Activated CD4-positive, alpha-beta T cell treated with anti-CD3 and anti-CD28 coated beads, Interleukin-2, amount 50 U/mL, for 24 hours (primary cell): ENCODE results near the gene USP20.
A peak's percentile ranks its signal among the peaks of the same experiment; 100 is the strongest.

Experiments
- DNase-seq, 2 donors: peaks; one replicate each; pipeline ENCODE4 v3.0.0-alpha.2; 2020; ENCODE audit warnings: low read depth in 1 of 2, low spot score in 1 of 2

The USP20 gene

DNA sequence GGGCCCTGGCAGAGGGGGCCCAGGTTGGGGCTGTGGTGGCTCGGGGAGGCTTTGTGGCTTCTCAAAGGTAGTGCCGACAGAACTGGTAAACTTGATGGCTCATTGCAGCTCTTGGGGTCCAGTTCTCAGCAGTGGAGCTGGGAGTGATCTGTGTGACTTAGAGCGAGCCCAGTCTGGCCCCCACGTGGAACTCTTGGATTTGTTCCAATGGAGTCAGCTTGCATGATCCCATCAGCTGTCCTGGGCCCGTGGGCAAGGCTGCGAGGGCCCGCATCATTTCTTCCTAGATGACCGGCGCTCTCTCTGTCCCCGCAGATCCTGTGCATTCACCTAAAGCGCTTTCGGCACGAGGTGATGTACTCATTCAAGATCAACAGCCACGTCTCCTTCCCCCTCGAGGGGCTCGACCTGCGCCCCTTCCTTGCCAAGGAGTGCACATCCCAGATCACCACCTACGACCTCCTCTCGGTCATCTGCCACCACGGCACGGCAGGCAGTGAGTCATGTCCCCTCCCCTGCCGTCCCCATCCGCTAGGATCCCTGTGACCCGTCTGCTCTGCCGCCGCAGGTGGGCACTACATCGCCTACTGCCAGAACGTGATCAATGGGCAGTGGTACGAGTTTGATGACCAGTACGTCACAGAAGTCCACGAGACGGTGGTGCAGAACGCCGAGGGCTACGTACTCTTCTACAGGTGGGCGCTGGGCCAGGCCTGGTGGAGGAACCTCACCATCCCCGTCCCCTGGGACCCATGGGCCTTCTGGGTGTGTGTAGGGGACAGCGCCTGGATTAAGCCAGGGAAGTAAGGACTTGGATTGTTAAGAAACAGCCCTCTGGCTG is 39.2 kb downstream of the USP20 start:
- DNase-seq, result no peak

GRCh38 chr9:129875181-129875611 is 39.9 kb downstream of the USP20 start:
- DNase-seq, result no peak

DNA sequence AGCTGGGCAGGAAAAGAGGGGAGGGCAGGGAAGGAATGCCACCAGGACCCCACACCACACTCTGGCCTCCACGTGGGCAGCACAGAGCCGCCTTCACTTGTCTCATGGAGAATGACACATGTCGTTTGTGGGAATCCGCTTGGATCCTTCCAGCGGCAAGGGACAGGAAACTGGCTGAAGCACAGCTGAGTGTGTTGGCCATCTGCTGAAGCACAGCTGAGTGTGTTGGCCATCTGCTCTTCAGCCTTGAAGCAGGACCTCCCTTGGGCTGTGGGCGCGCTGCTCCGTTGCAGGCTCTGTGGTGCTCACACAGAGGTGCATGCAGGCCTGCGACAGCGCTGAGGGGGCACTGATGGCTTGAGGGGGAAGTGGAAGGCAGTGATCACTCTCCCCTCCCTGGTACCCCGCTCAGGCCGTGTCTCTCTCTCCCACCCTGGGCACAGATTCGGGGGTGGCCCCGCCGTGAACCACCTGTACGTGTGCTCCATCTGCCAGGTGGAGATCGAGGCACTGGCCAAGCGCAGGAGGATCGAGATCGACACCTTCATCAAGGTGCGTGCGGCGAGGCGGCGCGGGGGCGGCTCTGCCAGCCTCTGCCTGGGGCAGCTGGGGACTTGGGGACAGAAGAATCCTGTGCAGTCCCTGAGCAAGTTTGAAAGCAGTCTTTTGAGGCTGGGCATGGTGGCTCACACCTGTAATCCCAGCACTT is 40.6 kb downstream of the USP20 start:
- DNase-seq, result no peak

DNA sequence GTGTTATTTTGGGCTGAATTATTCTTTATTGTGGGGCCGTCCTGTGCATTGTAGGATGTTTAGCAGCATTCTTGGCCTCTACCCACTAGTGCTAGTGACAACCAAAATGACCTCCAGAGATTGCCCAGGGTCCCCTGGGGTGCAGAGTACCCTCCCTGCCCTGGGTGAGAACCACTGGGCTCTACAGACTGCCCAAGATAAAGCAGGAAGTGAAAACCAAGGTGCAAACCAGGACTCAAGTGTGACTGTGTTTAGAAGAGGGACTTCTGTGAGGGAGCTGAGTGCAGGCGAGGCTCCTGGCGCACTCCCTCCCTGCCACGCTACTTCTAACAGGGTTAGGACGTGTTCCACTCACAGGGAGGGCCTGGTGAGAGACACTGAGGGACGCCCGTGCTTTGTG is 41.6 kb downstream of the USP20 start:
- DNase-seq, result no peak

DNA sequence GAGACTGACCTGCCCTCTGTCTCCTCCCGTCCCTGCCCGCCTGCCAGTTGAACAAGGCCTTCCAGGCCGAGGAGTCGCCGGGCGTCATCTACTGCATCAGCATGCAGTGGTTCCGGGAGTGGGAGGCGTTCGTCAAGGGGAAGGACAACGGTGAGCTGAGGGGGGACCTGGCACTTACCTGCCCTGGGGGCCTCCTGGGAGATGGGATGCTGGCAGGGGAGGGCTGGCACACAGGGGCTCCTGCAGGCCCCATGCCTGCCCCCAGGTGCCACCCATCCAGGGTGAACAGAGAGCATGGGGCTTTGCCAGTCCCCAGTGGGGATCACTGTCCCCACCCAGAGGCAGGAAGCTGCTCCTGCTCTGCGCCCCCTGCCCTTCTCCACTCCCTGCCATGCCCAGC is 43.0 kb downstream of the USP20 start:
- no peak for DNase-seq

DNA sequence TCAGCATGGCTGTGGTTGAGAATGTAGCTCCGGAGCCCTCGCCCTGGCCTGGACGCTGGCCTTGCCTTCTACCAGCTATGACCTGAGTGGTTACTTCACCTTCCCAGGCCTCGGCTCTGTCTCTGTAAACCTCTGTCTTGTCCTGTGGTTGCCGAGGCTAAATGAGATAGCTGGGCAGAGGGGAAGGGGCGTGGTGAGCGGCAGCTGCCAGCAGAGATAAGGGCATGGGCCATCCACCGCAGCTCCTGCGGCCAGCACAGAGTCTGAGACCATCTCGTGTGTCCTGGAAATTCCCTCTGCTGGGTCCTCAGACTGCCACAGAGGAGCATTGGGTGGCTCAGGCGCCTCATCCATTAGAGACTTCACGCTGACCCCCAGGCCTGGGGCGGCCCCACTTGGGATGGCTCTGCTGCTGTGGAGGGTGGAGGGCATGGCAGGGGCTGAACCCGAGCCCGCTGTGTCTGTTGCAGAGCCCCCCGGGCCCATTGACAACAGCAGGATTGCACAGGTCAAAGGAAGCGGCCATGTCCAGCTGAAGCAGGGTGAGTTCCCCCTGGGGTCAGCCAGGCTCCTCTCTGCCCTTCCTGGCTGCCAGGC is 43.9 kb downstream of the USP20 start:
- DNase-seq, result no peak

DNA sequence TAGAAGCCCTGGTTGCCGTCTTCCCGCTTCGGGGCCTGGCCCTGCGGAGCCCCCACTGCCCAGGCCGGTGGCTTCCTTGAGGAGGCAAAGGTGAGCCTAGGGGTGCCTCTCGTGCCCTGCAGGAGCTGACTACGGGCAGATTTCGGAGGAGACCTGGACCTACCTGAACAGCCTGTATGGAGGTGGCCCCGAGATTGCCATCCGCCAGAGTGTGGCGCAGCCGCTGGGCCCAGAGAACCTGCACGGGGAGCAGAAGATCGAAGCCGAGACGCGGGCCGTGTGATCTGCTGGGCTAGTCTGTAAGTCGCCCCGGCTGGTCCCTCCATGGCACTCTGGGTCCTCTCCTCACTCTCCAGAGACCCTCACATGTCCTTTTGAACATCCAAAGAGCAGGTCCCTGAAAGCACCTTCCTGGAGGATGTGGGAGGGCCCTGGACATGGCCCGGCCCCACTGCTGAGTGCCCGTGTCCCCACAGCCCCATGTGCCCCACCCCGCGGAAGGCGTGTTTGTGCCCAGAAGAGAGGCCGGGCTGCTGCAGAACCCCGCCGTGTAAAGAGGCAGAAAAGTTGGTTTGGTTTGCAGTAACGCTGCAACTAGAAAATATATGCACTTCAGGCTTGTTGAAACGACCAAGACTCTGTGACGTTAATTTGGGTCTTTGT is 44.9 kb downstream of the USP20 start:
- no peak for DNase-seq

- DNase-seq, result no peak
These were observed 45.6 kb downstream of the USP20 start for GRCh38 chr9:129880654-129881546.

DNA sequence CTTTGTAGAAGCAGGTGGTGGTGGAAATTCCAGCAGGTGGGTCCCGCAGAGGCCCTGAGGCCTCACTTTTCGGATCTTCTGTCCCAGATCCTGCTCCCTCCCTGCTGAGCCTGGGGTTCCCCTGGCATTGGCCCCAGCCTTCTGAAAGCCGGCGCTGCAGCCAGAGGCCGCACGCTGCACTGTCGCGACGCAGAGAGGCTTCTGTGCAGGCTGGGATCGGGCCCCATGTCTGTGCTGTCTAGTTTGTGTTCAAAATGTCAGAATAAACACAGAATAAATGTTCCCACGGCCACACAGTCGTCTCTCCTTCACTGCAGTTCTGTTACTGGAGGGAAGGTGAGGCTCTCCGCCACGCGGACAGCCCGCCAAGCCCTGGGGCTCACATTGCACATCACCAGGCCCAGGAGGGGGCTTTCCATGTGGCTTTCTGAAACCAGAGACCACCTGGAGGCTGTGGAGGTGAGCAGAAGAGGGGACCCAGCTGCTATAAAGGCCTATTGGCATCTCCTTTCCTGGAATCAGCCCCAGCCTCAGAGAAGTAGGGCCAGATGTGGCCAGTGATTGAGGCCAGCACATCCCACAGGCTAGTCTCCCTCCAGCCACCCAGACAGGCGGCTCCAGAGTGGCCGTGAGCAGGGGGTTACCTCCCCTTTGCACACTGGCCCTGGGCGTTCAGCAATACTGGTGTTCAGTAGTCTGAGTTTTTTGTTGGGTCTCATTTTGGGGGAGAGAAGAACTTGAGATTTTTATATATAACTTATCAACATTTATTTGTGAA is 46.5 kb downstream of the USP20 start:
- no peak for DNase-seq

DNA sequence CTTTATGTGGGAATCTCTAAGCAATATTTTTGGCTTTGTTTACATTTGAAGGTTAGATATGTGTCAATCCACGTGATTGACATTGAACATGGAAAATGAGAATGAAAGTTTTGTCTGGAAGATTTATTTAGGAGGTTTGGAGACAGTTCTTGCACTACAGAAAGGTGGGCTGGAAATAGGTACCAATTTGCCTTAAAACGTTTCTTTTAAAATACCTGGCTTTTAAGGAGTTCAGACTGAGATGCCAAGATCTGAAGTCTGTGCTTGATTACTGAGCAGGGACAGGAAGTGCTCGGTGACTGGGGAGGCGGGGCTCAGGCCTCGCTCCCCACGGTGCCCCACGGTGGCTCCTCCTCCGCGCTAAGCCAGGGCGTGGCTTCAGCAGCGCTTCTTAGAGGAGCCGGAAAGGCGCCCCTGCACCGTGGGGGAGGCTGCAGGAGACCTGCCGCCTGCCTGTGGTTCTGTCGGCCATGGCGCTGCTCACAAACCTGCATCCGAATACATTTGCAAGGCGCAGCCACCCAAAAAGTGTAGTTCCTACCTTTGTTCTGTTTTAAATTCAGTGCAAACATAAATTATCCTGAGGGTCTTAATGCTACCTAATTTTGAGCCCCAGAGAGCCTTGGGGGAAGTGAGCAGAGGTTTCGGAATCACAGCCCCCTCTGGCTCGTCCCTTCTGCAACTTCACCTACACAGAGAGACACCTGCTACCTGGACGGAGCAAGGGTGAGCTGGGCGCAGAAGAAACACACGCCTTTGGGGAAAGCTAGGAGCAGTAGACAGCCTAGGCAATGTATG is 49.2 kb downstream of the USP20 start:
- peak; percentile 82 to 93 for DNase-seq

- DNase-seq, result peak in 1 of 2 donors; percentile 26
These were observed 49.9 kb downstream of the USP20 start for GRCh38 chr9:129885018-129885669.

GRCh38 chr9:129885670-129886106 is 50.4 kb downstream of the USP20 start:
- DNase-seq, result peak; percentile 79 to 84

- DNase-seq, result peak in 1 of 2 donors; percentile 24
These were observed 51.2 kb downstream of the USP20 start for GRCh38 chr9:129886226-129887174.

- DNase-seq, result peak; percentile 24 to 74
These were observed 52.4 kb downstream of the USP20 start for GRCh38 chr9:129887334-129888292.

- DNase-seq, result peak; percentile 67 to 88
These were observed 53.2 kb downstream of the USP20 start for GRCh38 chr9:129888293-129889121.
